ENCODE data around the gene PAH.
"Not testable (repeated sequence)": the region's sequence is repeated elsewhere in the genome, so short reads cannot be mapped to it uniquely, and the experiment has no call there.

Gene PAH

GRCh38 chr12:102851246-102851645, 65.8 kb downstream of the PAH start:
- no peak for TF ChIP-seq CTCF (IDR thresholded peaks at IDR 0.05; ENCODE audit: low read depth, low read length)
- no peak for DNase-seq (ENCODE audit: extremely low read depth, low read depth)

DNA sequence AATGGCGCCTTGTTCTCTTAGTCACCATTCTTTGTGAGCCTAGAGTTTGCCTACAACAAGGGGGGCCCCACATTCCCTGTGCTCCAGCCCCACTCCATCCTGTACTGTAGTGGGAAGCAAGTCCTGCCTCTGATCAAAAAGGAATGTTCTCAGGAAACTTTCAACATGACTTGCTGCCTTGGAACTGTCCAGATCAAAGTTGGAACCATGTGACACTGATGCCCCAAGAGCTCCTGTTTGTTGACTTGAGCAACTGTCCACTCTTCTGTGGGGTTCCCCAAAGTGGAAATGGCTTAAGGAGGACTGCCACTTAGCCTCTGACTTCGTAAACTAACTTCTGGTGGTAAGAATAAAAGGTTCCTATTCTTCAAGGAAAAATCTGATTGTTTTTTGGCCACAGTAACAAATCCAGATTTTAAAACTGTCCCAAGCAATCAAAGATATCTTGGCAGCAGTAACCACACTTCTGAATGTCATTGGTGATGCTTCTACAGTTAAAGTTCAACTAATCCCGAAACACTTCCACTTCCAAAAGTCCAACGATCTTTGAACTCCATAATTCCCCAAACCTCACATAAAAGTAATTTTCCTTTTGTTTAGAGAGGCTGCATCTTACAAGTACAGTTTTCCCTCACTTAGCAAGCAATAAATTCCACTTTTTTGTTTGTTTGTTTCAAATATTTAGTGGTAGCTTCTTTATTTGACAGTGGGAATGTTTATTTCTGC, 67.2 kb downstream of the PAH start:
- no peak for TF ChIP-seq CTCF (IDR thresholded peaks at IDR 0.05; ENCODE audit: low read depth, low read length)
- DNase-seq (ENCODE audit: extremely low read depth, low read depth): no peak

DNA sequence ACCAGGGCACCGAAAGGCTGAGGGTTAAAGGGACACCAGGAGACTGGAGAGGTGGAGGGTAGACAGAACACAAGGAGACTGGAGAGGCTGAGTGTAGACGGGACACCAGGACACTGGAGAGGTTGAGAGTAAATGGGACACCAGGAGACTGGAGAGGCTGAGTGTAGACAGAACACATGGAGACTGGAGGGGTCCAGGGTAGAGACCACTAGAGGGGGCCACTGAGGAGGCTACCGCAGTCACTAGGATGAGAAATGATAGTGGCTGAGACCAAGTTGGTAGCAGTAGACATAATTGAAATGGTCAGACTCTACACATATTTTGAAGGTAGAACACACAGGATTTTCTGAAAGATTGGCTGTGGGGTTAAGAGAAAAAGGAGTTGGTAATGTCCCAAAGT, 68.2 kb downstream of the PAH start:
- no peak for DNase-seq (ENCODE audit: extremely low read depth, low read depth)
- no peak for TF ChIP-seq CTCF (IDR thresholded peaks at IDR 0.05; ENCODE audit: low read depth, low read length)

- DNase-seq (ENCODE audit: extremely low read depth, low read depth): no peak
- TF ChIP-seq CTCF (IDR thresholded peaks at IDR 0.05; ENCODE audit: low read depth, low read length): no peak
Measured at GRCh38 chr12:102847131-102847530, 69.9 kb downstream of the PAH start.

GRCh38 chr12:102833687-102834441, 83.2 kb downstream of the PAH start:
- TF ChIP-seq CTCF (IDR thresholded peaks at IDR 0.05; ENCODE audit: low read depth, low read length): no peak
- DNase-seq (ENCODE audit: extremely low read depth, low read depth): no peak

- not testable (repeated sequence) for DNase-seq (ENCODE audit: extremely low read depth, low read depth)
Measured at GRCh38 chr12:102832826-102833225, 84.2 kb downstream of the PAH start.

DNA sequence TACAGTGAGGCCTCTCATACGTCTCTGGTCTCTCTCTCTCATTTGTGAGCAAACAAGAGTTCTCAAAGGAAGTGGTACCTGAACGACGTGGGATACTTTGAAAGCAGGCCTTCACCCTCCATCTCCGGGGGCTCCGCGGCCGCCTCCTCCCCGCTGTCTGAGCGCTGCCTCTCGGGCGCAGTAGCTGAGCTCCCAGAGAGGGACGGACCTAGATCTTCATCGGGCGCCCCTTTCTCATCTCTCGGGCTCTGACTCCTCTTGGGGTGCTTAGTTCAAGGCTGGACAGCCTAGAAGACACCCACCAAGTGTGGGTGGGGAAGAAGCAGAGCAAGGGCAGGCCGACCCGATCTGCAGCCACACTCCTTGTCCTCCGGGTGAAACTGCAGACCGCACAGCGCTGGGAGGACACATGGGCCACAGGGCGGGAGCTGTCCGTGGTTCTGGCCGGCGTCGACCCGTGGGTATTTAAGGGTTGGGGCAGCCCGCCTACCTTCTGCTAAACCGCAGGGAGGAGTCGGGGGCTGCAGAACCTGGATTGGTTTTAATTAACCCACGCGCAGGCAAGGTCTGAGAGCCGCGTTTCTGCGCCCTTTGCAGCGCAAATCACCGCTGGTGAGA, 92.7 kb downstream of the PAH start:
- TF ChIP-seq CTCF (IDR thresholded peaks at IDR 0.05; ENCODE audit: low read depth, low read length): no peak
- no peak for DNase-seq (ENCODE audit: extremely low read depth, low read depth)

Data from AG09319 (cell line).